Muscle of leg (tissue), 11 donors: ENCODE results near the gene SIRPA. TPM values are rescaled to one million over a fixed set of nuclear protein-coding genes. Genes with fewer than 3 reads are reported as not detected.
A peak's percentile ranks its signal among the peaks of the same experiment; 100 is the strongest.

Source experiments
- DNase-seq: peaks from one replicate; pipeline ENCODE4 v3.0.0; 2013
- H3K27ac ChIP-seq: one replicate; pipeline ENCODE4 v1.5.1; 2013; ENCODE audit warnings: mild to moderate bottlenecking, low read length, control low read depth
- H3K27me3 ChIP-seq: one replicate; pipeline ENCODE4 v1.6.1; 2013; ENCODE audit warnings: low read length; ENCODE audit not compliant: control insufficient read depth, insufficient read depth
- H3K36me3 ChIP-seq: one replicate; pipeline ENCODE4 v1.6.1; 2013; ENCODE audit warnings: low read length; ENCODE audit not compliant: control insufficient read depth, insufficient read depth
- H3K4me1 ChIP-seq: one replicate; pipeline ENCODE4 v1.6.1; 2013; ENCODE audit warnings: low read length; ENCODE audit not compliant: control insufficient read depth, insufficient read depth
- H3K4me3 ChIP-seq: one replicate; pipeline ENCODE4 v1.5.1; 2013; ENCODE audit warnings: low read length, control low read depth
- H3K9me3 ChIP-seq: replicated peaks from 2 replicates; pipeline ENCODE4 v1.6.1; 2013; ENCODE audit warnings: low read depth, low read length; ENCODE audit not compliant: control insufficient read depth
- WGBS: methylation state at CpG from one replicate; pipeline ENCODE4 v1.1.5; 2013; ENCODE audit warnings: missing lambda C conversion rate; ENCODE audit not compliant: insufficient coverage; 5-methylcytosine and 5-hydroxymethylcytosine counted together
- polyA plus RNA-seq, 8 donors: library from polyadenylated mRNA; unstranded; fragments of 120-200 nt; gene quantifications; one replicate each; pipeline versions ENCODE4 v1.2.1 to v1.2.3, GENCODE V29; 2013; ENCODE audit warnings: inconsistent platforms in 1 of 8, low replicate concordance in 1 of 8; ENCODE audit not compliant: insufficient read length in 8 of 8, insufficient read depth in 1 of 8
- total RNA-seq: library from RNA; stranded (reverse); fragments of 120-200 nt; gene quantifications from one replicate; pipeline ENCODE4 v1.2.4, GENCODE V29; 2013

The SIRPA gene
- total and polyA plus RNA-seq, 9 donors = 13.3 to 28.4 (median 24.9) TPM

DNA sequence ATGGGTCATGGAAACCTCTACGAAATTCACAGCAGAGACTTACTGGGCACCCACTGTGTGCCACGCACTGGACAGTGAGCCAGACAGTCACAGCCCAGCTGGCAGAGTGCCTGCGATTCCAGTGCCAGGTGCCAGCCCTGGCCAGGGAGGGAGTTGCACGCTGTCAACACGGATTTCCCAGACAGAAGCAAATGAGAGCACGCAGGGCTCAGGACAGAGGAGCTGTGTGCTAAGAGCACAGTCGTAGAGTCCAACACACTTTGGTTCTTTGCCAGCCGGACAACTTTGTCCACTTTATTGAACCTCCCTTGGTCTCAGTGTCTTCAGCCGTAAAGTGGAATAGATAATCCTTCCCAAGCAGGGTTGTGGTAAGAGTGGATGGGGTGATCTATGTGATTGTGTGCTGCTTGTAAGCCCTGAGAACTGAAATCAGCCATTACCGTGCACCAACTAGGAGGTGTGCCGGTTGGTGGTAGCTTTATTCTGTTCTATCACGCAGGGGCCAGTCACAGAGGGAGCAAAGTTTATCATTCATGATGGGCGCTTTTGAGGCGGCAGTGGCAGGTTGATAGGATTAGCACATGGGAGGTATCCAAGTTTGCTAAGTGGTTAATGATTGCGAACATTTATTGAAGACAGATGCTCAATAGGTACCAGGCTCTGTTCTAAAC, 40.6 kb downstream of the SIRPA start:
- H3K36me3 ChIP-seq = peaks cover 14% of the 10 kb centered on the region
- peak; percentile 63 for DNase-seq
- H3K4me1 ChIP-seq = peaks cover 38% of the 10 kb centered on the region
- H3K27me3 ChIP-seq = no peaks in the 10 kb centered on the region
- 68% methylated on average over 11 of the region's 15 CpGs for WGBS
- H3K9me3 ChIP-seq = no peaks in the 10 kb centered on the region
- H3K27ac ChIP-seq = peak overlapping the region; percentile 67
- no peak overlapping the region for H3K4me3 ChIP-seq

DNA sequence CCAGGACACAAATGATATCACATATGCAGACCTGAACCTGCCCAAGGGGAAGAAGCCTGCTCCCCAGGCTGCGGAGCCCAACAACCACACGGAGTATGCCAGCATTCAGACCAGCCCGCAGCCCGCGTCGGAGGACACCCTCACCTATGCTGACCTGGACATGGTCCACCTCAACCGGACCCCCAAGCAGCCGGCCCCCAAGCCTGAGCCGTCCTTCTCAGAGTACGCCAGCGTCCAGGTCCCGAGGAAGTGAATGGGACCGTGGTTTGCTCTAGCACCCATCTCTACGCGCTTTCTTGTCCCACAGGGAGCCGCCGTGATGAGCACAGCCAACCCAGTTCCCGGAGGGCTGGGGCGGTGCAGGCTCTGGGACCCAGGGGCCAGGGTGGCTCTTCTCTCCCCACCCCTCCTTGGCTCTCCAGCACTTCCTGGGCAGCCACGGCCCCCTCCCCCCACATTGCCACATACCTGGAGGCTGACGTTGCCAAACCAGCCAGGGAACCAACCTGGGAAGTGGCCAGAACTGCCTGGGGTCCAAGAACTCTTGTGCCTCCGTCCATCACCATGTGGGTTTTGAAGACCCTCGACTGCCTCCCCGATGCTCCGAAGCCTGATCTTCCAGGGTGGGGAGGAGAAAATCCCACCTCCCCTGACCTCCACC, 42.2 kb downstream of the SIRPA start:
- Histone ChIP-seq H3K27ac (no peak overlapping the region), H3K9me3 (no peaks in the 10 kb centered on the region), H3K27me3 (no peaks in the 10 kb centered on the region), H3K4me3 (no peak overlapping the region), H3K4me1 (peaks cover 44% of the 10 kb centered on the region), H3K36me3 (peaks cover 14% of the 10 kb centered on the region)
- DNase-seq = no peak
- WGBS = 88% methylated on average over 18 of the region's 25 CpGs

DNA sequence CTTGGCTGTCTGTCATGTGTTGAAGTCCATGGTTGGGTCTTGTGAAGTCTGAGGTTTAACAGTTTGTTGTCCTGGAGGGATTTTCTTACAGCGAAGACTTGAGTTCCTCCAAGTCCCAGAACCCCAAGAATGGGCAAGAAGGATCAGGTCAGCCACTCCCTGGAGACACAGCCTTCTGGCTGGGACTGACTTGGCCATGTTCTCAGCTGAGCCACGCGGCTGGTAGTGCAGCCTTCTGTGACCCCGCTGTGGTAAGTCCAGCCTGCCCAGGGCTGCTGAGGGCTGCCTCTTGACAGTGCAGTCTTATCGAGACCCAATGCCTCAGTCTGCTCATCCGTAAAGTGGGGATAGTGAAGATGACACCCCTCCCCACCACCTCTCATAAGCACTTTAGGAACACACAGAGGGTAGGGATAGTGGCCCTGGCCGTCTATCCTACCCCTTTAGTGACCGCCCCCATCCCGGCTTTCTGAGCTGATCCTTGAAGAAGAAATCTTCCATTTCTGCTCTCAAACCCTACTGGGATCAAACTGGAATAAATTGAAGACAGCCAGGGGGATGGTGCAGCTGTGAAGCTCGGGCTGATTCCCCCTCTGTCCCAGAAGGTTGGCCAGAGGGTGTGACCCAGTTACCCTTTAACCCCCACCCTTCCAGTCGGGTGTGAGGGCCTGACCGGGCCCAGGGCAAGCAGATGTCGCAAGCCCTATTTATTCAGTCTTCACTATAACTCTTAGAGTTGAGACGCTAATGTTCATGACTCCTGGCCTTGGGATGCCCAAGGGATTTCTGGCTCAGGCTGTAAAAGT, 43.5 kb downstream of the SIRPA start:
- DNase-seq = no peak
- H3K4me3 ChIP-seq = no peak overlapping the region
- no peaks in the 10 kb centered on the region for H3K27me3 ChIP-seq
- peaks cover 14% of the 10 kb centered on the region for H3K36me3 ChIP-seq
- 82% methylated on average over 7 of the region's 14 CpGs for WGBS
- H3K27ac ChIP-seq = no peak overlapping the region
- no peaks in the 10 kb centered on the region for H3K9me3 ChIP-seq
- peaks cover 46% of the 10 kb centered on the region for H3K4me1 ChIP-seq

DNA sequence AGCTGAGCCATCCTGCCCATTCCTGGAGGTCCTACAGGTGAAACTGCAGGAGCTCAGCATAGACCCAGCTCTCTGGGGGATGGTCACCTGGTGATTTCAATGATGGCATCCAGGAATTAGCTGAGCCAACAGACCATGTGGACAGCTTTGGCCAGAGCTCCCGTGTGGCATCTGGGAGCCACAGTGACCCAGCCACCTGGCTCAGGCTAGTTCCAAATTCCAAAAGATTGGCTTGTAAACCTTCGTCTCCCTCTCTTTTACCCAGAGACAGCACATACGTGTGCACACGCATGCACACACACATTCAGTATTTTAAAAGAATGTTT, 44.0 kb downstream of the SIRPA start:
- whole genome bisulfite sequencing = no CpG with 5 or more reads among the region's 4 CpGs
- DNase-seq = no peak
- peaks cover 48% of the 10 kb centered on the region for H3K4me1 ChIP-seq
- H3K4me3 ChIP-seq = no peak overlapping the region
- no peaks in the 10 kb centered on the region for H3K9me3 ChIP-seq
- peaks cover 14% of the 10 kb centered on the region for H3K36me3 ChIP-seq
- no peaks in the 10 kb centered on the region for H3K27me3 ChIP-seq
- H3K27ac ChIP-seq = no peak overlapping the region

DNA sequence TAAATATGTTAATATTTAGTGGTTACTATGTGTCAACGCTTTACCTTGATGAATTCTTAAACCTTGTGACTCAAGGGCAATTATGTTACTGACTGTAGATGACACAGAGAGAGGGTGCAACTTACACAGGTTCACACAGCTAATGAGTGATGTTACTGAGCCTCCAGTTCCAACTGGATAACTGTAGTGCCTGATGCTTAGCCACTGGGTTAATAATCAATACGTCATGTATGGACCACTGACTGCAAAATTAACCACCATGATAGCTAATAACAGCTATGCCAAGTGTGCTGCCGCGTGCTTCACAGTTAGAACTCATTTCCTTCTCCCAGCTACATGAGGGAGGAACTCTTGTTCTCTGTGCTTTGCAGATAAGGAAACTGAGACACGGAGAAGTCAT, 45.4 kb downstream of the SIRPA start:
- H3K27ac ChIP-seq = no peak overlapping the region
- H3K4me1 ChIP-seq = peaks cover 50% of the 10 kb centered on the region
- H3K27me3 ChIP-seq = peaks cover 2% of the 10 kb centered on the region
- DNase-seq = no peak
- H3K9me3 ChIP-seq = no peaks in the 10 kb centered on the region
- H3K36me3 ChIP-seq = peaks cover 10% of the 10 kb centered on the region
- 90% methylated on average over 4 of the region's 5 CpGs for WGBS
- H3K4me3 ChIP-seq = no peak overlapping the region

DNA sequence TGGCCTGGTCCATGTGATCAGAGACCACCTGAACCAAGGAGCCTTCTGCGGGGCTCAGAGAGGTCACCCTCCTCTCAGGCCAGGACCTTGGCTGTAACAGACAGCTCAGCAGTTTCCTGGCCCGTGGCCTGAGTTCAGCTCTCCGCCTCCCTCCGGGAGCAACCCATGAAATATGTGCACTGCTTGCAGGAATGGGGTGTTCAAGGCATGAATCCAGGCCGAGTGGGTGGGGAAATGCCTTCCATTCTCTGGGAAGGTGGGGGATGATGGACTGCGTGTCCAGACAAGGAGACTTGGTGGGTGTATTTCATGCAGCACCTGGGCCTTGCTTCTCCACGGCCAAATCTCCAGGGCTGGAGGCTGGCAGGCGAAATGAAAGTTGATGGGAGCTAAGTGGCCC, 46.0 kb downstream of the SIRPA start:
- no peaks in the 10 kb centered on the region for H3K9me3 ChIP-seq
- H3K36me3 ChIP-seq = peaks cover 10% of the 10 kb centered on the region
- DNase-seq = no peak
- WGBS = 54% methylated on average over 6 of the region's 8 CpGs
- peaks cover 2% of the 10 kb centered on the region for H3K27me3 ChIP-seq
- peaks cover 52% of the 10 kb centered on the region for H3K4me1 ChIP-seq
- H3K27ac ChIP-seq = no peak overlapping the region
- H3K4me3 ChIP-seq = no peak overlapping the region

DNA sequence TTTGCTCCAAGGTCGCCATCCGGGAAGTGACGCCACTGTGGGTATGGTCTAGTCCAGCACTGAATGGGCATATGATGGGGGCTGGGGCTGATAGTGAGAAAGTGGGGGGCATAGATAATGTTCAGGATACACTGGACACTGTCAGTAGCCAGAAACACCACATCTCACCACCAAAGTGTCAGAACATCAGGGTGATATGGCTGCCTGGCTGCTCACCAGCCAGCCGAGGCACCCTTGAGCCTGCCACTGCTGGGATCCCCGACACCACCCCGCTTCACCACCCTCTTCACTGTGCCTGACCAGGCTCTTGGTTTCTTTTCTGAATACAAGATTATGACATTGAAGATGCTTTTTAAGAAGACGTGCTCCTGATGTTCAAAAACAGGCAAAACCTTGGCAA, 46.9 kb downstream of the SIRPA start:
- H3K9me3 ChIP-seq = no peaks in the 10 kb centered on the region
- no peak overlapping the region for H3K27ac ChIP-seq
- peaks cover 10% of the 10 kb centered on the region for H3K36me3 ChIP-seq
- DNase-seq = no peak
- H3K4me3 ChIP-seq = no peak overlapping the region
- peaks cover 59% of the 10 kb centered on the region for H3K4me1 ChIP-seq
- H3K27me3 ChIP-seq = peaks cover 7% of the 10 kb centered on the region
- 89% methylated on average over 4 of the region's 7 CpGs for WGBS

DNA sequence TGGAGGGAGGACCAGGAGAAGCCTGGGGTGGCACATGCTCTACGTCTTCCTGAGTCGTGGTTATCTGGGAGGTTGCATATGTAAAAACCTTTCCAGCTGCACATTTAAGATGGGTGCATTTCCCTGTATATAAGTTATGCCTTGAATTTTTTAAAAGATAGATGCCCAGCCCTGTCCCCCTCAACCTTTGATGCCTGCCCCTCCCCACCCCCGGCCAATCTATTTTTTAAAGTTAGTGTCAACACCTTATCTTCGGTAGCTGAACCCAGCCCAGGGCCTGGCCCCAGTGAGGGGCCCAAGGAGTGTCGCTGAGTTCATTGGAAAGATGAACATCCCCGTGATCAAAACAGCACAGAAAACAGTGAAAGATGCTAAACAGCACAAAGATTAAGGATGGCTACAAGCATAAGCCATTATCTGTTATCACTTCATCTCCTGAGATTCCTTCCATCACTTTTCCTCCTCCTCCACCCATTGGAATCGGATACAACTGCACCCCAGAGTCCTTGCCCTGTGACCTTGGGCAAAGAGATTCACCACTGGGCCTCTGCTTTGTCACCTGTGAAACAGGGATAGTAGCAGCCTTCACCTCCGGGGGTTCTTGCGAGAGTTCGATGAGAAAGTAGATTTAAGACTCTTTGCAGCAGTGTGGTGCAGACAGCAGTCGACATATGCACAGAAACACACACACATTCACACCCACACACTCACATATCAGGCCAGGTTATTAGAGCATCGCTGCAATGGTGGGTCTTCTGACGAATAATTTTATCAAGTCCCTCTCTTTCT, 47.5 kb downstream of the SIRPA start:
- Histone ChIP-seq H3K27ac (no peak overlapping the region), H3K4me3 (no peak overlapping the region), H3K27me3 (peaks cover 8% of the 10 kb centered on the region), H3K4me1 (peaks cover 65% of the 10 kb centered on the region), H3K36me3 (peaks cover 10% of the 10 kb centered on the region), H3K9me3 (no peaks in the 10 kb centered on the region)
- no peak for DNase-seq
- 83% methylated on average over 9 of the region's 13 CpGs for WGBS

DNA sequence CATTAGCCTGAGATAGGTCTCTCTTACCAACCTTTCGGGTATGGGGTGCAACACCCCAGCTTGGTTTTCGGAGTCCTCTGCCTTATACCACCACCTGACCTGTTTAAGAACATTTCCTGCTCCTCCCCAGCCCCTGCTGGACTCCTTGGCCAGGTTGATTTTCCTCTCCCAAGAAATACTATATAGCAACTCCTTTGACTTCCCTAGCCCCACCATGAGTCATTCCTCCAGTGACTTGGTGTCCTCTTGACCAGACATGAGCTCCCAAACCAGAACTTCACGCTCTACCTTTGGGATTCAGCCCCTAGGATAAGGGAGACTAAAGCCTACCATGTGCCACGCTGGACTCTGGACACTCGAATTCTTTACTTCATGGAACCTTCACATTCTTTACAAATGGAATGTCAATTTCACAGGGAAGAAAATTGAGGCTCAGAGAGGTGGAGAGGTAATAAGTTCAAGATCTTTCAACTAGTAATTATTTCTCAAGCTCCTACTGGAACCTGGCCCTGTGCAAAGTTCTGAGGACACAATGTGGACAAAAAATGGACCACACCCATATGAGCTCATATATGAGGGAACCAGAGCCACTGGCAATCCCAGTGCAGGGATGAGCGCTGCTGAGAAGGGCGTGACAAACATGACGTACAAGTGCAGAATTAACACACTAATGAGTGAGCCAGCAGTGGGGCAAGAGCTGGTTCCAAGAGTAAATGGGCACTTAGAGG, 48.2 kb downstream of the SIRPA start:
- peaks cover 69% of the 10 kb centered on the region for H3K4me1 ChIP-seq
- H3K27ac ChIP-seq = no peak overlapping the region
- WGBS = 59% methylated on average over 6 of the region's 8 CpGs
- no peak overlapping the region for H3K4me3 ChIP-seq
- H3K9me3 ChIP-seq = no peaks in the 10 kb centered on the region
- peaks cover 9% of the 10 kb centered on the region for H3K36me3 ChIP-seq
- peak; percentile 67 for DNase-seq
- H3K27me3 ChIP-seq = peaks cover 8% of the 10 kb centered on the region
